ENCODE data around the gene DMD. TPM values are rescaled to one million over a fixed set of nuclear protein-coding genes. Genes with fewer than 3 reads are reported as not detected.
A peak's percentile ranks its signal among the peaks of the same experiment; 100 is the strongest.

The DMD gene
- total RNA-seq, 4 donors from 2014 or later: 18.7 to 69.5 (median 38.5) TPM

DNA sequence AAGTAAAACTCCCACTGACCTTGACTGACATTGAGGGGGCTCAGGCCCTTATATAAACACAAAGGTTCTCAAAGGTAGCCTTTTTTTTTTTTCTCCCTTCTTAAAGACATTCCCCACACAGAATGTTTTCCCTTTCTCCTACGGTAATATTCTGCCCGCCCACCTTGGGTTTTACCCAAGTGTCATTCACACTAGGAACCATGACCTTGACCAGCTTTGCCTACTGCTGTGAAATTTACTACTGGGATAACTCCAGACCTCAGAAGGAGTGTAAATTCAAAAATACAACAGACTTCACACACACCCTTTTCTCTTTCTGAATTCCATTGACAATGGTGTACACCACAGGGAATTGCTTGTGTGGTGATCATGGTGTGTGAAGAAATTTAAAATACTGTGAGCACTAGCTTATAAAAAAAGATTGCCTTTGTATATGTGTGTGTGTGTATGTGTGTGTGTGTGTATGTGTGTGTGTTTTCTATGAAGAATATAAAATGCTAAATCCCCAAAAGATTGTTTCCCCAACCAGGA, 1550.0 kb downstream of the DMD start:
- 55% methylated on average over 2 of the region's 2 CpGs for WGBS
- no peaks in the 10 kb centered on the region for H3K27me3 ChIP-seq

GRCh38 chrX:31658360-31658759, 1553.0 kb downstream of the DMD start:
- no peak for DNase-seq (ENCODE audit: low spot score in 2 of 2)
- WGBS: 4% methylated on average over 4 of the region's 4 CpGs
- no peaks in the 10 kb centered on the region for H3K36me3 ChIP-seq

More for the DNA sequence above, 1550.0 kb downstream of the DMD start:
- no peak for DNase-seq (ENCODE audit: low spot score in 2 of 2)
- Histone ChIP-seq H3K4me3 (no peak overlapping the region), H3K36me3 (no peaks in the 10 kb centered on the region), H3K27ac (no peak overlapping the region), H3K4me1 (no peaks in the 10 kb centered on the region), H3K9me3 (no peaks in the 10 kb centered on the region)
- TF ChIP-seq EP300 (IDR thresholded peaks at IDR 0.05) (no peak), CTCF (IDR thresholded peaks at IDR 0.05) (no peak), POLR2A (IDR thresholded peaks at IDR 0.05) (no peak), POLR2AphosphoS5 (IDR thresholded peaks at IDR 0.05) (no peak)

DNA sequence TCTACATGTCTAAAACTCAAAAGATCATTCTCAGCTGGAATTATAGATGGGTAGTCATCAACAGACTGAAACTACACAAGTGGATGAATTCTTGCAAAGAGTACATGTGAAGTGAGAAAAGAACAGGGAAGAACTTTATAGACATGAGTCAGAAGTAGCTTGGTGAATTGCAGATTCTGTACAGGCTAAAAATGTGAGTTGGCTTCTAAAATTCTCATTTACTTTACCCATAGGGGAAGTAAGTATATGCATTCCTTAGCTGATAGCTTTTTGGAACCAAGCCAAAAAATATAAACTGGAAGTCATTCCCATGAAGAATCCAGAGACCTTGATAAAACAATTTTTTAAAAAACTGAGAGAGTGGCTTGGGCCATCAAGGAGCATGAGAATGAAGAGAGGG, 1555.3 kb downstream of the DMD start:
- Histone ChIP-seq H3K9me3 (no peaks in the 10 kb centered on the region), H3K4me1 (no peaks in the 10 kb centered on the region), H3K4me3 (no peak overlapping the region), H3K36me3 (no peaks in the 10 kb centered on the region), H3K27ac (no peak overlapping the region), H3K27me3 (no peaks in the 10 kb centered on the region)
- TF ChIP-seq EP300 (IDR thresholded peaks at IDR 0.05) (no peak), POLR2A (IDR thresholded peaks at IDR 0.05) (no peak), POLR2AphosphoS5 (IDR thresholded peaks at IDR 0.05) (no peak), CTCF (IDR thresholded peaks at IDR 0.05) (no peak)
- DNase-seq (ENCODE audit: low spot score in 2 of 2): no peak

More at GRCh38 chrX:31658360-31658759, 1553.0 kb downstream of the DMD start:
- no peak overlapping the region for H3K27ac ChIP-seq
- no peaks in the 10 kb centered on the region for H3K27me3 ChIP-seq
- H3K4me1 ChIP-seq: no peaks in the 10 kb centered on the region
- no peak overlapping the region for H3K4me3 ChIP-seq
- no peaks in the 10 kb centered on the region for H3K9me3 ChIP-seq
- no peak for TF ChIP-seq POLR2AphosphoS5 (IDR thresholded peaks at IDR 0.05)
- TF ChIP-seq CTCF (IDR thresholded peaks at IDR 0.05): peak in 1 of 2 donors; percentile 16

DNA sequence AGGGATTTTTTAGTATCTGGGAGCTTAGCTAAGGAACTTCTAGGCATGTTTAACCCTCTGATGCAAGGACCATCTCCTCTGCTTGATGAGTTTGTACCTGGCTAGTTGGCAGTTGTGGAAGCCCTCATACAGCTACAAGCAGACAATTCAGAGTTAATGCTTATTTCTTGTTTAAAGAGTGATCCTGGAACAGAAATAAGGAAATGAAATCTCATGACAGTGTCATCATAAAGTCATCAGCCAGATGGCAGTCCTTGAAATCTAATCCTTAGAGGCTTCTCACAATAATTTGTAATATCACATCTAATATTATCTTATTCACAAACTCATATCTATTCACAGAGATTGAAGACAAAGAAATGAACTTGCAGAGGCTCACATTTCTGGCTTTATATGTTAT, 1557.9 kb downstream of the DMD start:
- Histone ChIP-seq H3K27ac (no peak overlapping the region), H3K4me1 (no peaks in the 10 kb centered on the region)
- TF ChIP-seq EP300 (IDR thresholded peaks at IDR 0.05): no peak
- no peak for TF ChIP-seq CTCF (IDR thresholded peaks at IDR 0.05)
- TF ChIP-seq POLR2A (IDR thresholded peaks at IDR 0.05): no peak
- TF ChIP-seq POLR2AphosphoS5 (IDR thresholded peaks at IDR 0.05): no peak

DNA sequence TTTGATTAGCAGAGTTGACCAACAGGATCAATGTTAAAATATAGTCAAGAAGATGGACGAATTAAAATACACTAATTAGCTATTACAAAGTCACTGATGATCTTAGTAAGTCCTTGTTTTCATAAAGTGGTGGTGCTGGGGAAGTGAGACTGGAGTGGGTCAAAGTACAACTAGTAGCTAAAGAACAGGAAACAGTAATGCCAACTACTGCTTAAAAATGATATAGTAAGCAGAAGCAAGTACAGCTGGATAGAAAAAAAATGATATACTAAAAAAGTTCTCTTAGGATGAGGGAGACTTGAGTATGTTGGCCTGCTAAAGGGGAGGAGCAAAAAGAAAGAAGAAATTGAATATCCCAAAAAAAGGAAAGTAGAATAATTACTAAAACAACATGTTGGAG, 1558.7 kb downstream of the DMD start:
- no peaks in the 10 kb centered on the region for H3K36me3 ChIP-seq
- 44% methylated on average over 1 of the region's 1 CpG for WGBS
- H3K9me3 ChIP-seq: no peaks in the 10 kb centered on the region
- no peak overlapping the region for H3K4me3 ChIP-seq
- no peak for DNase-seq (ENCODE audit: low spot score in 2 of 2)
- TF ChIP-seq CTCF (IDR thresholded peaks at IDR 0.05) (no peak), POLR2AphosphoS5 (IDR thresholded peaks at IDR 0.05) (no peak), EP300 (IDR thresholded peaks at IDR 0.05) (no peak), POLR2A (IDR thresholded peaks at IDR 0.05) (no peak)
- H3K27ac ChIP-seq: no peak overlapping the region
- no peaks in the 10 kb centered on the region for H3K4me1 ChIP-seq
- H3K27me3 ChIP-seq: no peaks in the 10 kb centered on the region

More for the DNA sequence above, 1557.9 kb downstream of the DMD start:
- Histone ChIP-seq H3K36me3 (no peaks in the 10 kb centered on the region), H3K27me3 (no peaks in the 10 kb centered on the region), H3K9me3 (no peaks in the 10 kb centered on the region), H3K4me3 (no peak overlapping the region)
- DNase-seq (ENCODE audit: low spot score in 2 of 2): no peak
